Measurements from ENCODE around the gene FRRS1. TPM values are rescaled to one million over a fixed set of nuclear protein-coding genes. Genes with fewer than 3 reads are reported as not detected.

Gene FRRS1
- total and polyA plus RNA-seq, 8 donors = 8.0 to 15.1 (median 12.4) TPM

GRCh38 chr1:99704356-99704816 is 62.0 kb downstream of the FRRS1 start:
- Histone ChIP-seq H3K36me3 (peaks cover 0 to 5% of the 10 kb centered on the region in 2 donors), H3K4me3 (no peak overlapping the region), H3K9me3 (no peaks in the 10 kb centered on the region), H3K4me1 (peaks cover 0 to 14% of the 10 kb centered on the region in 2 donors), H3K27me3 (no peaks in the 10 kb centered on the region), H3K27ac (peak overlapping the region in 1 of 2 donors; percentile 45)
- peak in 1 of 4 donors; percentile 46 for DNase-seq
- intact Hi-C loops (cut with DNase I) = loop anchor here in 1 of 2 donors (10.0 kb wide), 1 partner anchor 510 kb away; no protein-coding TSS in a partner anchor
- TF ChIP-seq CTCF (IDR thresholded peaks at IDR 0.05) = no peak
- ATAC-seq = no peak

GRCh38 chr1:99702221-99702620 is 64.2 kb downstream of the FRRS1 start:
- H3K27me3 ChIP-seq = no peaks in the 10 kb centered on the region
- no peaks in the 10 kb centered on the region for H3K36me3 ChIP-seq
- no peak overlapping the region for H3K27ac ChIP-seq
- no peak overlapping the region for H3K4me3 ChIP-seq
- intact Hi-C loops (cut with DNase I) = loop anchor here in 1 of 2 donors (10.0 kb wide), 1 partner anchor 507 kb away; no protein-coding TSS in a partner anchor
- peaks cover 0 to 14% of the 10 kb centered on the region in 2 donors for H3K4me1 ChIP-seq
- no peak for TF ChIP-seq CTCF (IDR thresholded peaks at IDR 0.05)
- ATAC-seq (no peak), DNase-seq (no peak)
- no peaks in the 10 kb centered on the region for H3K9me3 ChIP-seq

- DNase-seq (no peak), ATAC-seq (no peak)
- H3K9me3 ChIP-seq = no peaks in the 10 kb centered on the region
- TF ChIP-seq CTCF (IDR thresholded peaks at IDR 0.05) = no peak
- H3K27me3 ChIP-seq = no peaks in the 10 kb centered on the region
- no peak overlapping the region for H3K27ac ChIP-seq
- H3K4me1 ChIP-seq = peaks cover 0 to 9% of the 10 kb centered on the region in 2 donors
- no peaks in the 10 kb centered on the region for H3K36me3 ChIP-seq
- intact Hi-C loops (cut with DNase I) = loop anchor here in 1 of 2 donors (10.0 kb wide), 1 partner anchor 505 kb away; no protein-coding TSS in a partner anchor
- no peak overlapping the region for H3K4me3 ChIP-seq
Observed at GRCh38 chr1:99700020-99700419, 66.4 kb downstream of the FRRS1 start.

- Histone ChIP-seq H3K27ac (no peak overlapping the region), H3K4me1 (no peaks in the 10 kb centered on the region), H3K36me3 (no peaks in the 10 kb centered on the region), H3K9me3 (no peaks in the 10 kb centered on the region), H3K4me3 (no peak overlapping the region), H3K27me3 (no peaks in the 10 kb centered on the region)
- TF ChIP-seq CTCF (IDR thresholded peaks at IDR 0.05) = no peak
- ATAC-seq = no peak
- intact Hi-C loops (cut with DNase I) = loop anchor here in 1 of 2 donors (10.0 kb wide), 1 partner anchor 203 kb away; no protein-coding TSS in a partner anchor
- no peak for DNase-seq
Observed at GRCh38 chr1:99697580-99697979, 68.9 kb downstream of the FRRS1 start.

GRCh38 chr1:99696616-99697015 is 69.8 kb downstream of the FRRS1 start:
- intact Hi-C loops (cut with DNase I) = loop anchor here in 1 of 2 donors (10.0 kb wide), 1 partner anchor 202 kb away; no protein-coding TSS in a partner anchor
- no peak for TF ChIP-seq CTCF (IDR thresholded peaks at IDR 0.05)
- ATAC-seq = no peak

More at GRCh38 chr1:99696616-99697015, 69.8 kb downstream of the FRRS1 start:
- Histone ChIP-seq H3K36me3 (no peaks in the 10 kb centered on the region), H3K4me3 (no peak overlapping the region), H3K9me3 (no peaks in the 10 kb centered on the region), H3K27me3 (no peaks in the 10 kb centered on the region), H3K4me1 (no peaks in the 10 kb centered on the region), H3K27ac (no peak overlapping the region)
- DNase-seq = no peak

Measured in left lung (tissue), 10 donors.